NCI-H2107 treated with DMSO at 0.1 percent for 48 hours (cell line): ENCODE data around the gene UAP1.
"Not testable (repeated sequence)": the region's sequence is repeated elsewhere in the genome, so short reads cannot be mapped to it uniquely, and the experiment has no call there.

Experiments used
- DNase-seq: peaks from one replicate; lab custom pipeline; 2025; ENCODE audit not compliant: unreplicated experiment; lab: John Stamatoyannopoulos, UW

UAP1 gene

DNA sequence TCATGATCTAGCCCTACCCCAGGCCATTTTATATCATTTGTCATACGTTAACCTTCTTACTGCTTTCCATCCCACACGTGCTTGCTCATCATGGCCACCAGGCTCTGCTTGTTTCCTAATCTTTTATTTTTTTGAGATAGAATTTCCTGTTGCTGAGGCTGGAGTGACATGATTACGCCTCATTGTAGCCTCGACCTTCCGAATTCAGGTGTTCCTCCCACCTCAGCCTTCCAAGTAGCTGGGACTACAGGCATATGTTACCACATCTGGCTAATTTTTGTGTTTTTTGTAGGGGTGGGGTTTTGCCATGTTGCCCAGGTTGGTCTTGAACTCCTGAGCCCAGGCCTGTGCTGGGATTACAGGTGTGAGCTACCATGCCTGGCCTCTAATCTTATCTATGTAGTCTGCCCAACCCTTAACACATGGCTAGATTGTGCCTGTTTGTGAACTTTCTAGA is 3.3 kb downstream of the UAP1 start:
- DNase-seq = no peak

GRCh38 chr1:162565460-162565859 is 3.9 kb downstream of the UAP1 start:
- no peak for DNase-seq

- no peak for DNase-seq
These were observed 5.3 kb downstream of the UAP1 start for GRCh38 chr1:162566870-162567269.

DNA sequence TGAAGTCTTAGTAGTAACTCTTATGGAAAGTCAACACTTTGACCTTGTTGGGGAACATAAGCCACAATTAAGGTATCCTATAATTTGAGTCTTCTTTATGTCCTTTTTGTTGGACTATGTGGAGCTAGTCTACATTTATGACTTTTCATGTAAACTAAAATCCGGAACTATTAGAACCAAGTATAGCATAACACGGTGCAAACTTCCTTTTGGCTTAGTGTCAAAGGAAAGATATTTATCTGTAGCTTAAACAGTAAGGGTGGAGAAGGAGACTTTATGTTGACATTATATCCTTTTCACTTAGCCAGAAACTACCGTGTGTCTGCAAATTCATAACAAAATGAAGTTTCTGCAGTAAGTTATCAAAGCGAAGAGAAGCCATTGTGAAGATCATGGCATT is 7.3 kb downstream of the UAP1 start:
- no peak for DNase-seq

DNA sequence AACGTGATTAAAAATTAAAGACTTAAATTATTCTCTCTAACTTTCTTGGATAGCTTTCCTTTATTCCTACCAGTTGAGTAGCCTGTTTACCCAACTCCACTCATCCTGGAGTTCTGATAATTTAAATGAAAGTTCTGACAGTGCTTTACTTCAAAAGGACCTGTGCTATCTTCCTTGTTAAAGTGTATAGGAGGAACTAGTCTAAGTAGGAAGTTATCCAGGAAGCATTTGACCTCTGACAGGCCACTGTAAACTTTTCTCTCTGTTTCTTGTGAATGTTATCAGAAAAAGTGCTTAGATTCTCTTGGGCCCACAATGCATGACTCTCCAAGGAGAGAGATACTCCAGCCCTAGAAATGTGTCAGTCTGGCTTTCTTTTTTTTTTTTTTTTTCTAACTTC is 9.2 kb downstream of the UAP1 start:
- DNase-seq = no peak

- DNase-seq = not testable (repeated sequence)
These were observed 9.6 kb downstream of the UAP1 start for GRCh38 chr1:162571121-162571520.

DNA sequence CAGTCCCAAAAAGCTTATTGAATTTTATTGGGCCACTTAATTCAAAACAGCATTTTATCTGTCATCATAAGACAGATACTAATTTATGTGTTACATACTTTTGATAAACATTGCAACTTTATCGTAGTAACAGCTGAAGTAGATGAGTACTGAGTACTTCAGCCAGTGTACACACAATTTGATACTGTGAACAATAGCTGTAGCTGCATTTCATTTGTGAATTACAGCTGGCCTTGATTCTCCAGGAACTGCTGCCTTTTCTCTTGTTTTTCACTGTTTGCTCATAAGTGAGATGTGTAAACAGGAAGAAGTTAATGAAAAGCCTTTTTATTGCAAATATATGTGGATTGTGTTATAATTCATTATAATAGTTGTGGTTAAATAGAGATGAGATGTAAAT is 10.2 kb downstream of the UAP1 start:
- peak; percentile 85 for DNase-seq

DNA sequence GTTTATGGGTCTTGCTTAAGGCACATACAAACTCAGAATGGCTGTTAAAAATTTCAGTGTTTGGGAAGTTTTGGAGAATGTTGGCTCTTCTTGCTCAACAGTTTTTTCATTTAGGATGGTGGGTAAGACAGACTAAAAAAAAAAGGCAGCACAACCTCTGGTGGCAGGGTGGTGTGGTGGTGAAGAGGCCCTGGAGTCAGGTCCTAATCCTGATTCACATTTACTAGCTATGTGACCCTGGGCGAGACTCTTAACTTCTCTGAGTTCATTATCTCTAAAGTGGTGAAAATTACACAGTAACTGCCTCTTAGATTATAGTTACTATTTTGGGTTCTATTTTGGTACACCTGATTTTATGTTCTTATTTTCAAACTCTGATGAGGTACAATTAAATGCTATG is 11.6 kb downstream of the UAP1 start:
- DNase-seq = no peak

DNA sequence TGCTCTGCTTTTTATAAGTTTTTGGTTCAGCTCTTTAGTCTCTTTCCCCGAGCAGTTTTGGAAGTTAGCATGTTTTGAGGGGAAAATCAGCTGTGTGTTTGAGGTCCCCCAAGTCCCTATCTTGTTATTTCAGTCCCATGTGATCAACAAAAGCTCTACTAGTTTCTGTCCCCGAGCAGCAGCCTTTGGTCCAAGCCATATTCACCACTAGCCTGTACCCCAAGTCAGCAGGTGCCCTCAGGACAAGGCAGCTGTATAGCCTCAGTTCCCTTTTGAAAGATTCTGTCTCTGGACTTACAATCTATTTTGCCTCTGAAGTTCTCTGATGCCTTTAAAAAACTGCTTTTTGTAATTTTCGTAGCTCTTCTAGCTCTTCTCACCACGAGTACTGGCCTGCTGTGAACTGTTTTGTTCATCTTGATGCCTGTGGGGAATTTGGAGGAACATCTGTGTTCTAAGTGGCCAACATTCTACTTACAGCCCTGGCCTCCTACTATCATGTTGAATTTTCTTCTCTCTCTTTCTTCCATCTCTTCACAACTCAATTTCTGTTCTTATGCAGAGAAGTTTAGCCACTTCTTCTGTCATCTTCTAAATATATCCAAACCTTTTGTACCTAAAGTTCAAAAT is 16.7 kb downstream of the UAP1 start:
- DNase-seq = no peak

DNA sequence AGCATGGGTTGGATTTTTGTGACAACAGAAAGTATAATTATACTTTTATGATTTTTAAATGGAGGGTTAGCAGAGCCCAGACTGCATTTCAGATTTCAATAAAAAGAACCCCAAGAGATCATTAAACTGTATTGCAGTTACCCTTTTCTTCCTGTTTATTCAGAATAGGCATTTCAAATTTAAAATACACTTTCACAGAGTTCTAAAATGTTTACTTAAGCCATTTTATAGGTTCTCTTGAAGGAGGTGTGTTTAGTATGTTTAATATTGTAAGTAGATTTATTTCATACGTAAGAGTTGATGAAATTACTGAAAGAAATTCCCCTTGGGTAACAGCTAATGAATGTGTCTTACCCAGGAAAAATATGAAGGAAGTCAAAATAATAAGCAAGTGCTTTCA is 17.4 kb downstream of the UAP1 start:
- no peak for DNase-seq

DNA sequence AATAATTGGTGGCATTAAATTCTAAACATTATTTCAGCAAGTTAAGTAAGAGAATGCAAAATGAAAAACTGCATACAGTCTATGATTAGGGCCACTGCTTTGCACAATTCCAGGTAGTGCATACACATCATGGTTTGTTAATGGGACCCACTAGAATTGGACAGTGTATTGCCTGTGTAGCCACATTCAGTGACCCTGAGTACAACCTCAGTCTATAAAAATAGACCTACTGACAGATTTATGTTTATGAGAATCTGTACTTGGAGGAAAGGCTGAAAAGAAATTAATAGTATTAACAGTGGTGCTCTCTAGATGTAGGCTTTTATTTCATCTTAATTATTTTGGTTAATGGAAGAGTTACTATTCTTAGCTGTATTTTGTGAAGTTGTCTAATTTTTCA is 18.8 kb downstream of the UAP1 start:
- DNase-seq = no peak

DNA sequence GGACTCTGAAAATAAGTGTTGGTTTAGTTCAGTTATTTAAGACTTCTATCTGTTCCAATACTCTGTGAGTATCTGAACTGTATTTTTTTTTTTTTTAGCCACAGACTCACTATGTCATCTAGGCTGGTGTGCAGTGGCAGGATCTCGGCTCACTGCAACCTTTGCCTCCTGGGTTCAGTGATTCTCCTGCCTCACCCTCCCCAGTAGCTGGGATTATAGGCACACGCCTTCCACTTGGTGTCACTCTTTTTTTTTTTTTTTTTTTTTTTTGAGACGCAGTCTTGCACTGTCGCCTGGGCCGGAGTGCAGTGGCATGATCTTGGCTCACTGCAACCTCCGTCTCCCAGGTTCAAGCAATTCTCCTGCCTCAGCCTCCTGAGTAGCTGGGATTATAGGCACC is 21.4 kb downstream of the UAP1 start:
- not testable (repeated sequence) for DNase-seq

- DNase-seq = not testable (repeated sequence)
These were observed 23.6 kb downstream of the UAP1 start for GRCh38 chr1:162585101-162585500.

GRCh38 chr1:162587347-162587746 is 25.8 kb downstream of the UAP1 start:
- DNase-seq = no peak

DNA sequence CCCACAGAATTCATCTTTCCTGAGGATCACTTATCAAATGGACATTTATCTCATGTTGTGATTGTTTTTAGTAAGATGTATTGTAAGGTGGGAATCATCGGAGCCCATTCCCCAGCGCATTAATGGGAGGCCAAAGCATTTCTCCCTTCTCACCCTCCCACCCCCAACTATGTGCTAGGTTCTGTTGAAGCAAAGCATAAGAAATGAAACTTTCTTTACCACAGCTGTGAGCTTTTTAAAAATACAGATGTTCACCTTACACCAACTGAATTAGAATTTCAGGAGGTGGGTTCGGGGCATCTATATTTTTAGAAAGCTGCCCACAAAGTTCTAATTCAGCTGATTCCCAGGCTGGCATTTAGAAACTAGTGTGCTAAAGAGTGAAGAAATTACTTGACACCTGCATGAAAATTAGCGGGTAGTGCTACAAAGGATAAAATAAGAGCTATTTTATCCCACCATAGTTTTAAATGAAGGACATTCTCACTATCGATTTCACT is 26.3 kb downstream of the UAP1 start:
- no peak for DNase-seq

DNA sequence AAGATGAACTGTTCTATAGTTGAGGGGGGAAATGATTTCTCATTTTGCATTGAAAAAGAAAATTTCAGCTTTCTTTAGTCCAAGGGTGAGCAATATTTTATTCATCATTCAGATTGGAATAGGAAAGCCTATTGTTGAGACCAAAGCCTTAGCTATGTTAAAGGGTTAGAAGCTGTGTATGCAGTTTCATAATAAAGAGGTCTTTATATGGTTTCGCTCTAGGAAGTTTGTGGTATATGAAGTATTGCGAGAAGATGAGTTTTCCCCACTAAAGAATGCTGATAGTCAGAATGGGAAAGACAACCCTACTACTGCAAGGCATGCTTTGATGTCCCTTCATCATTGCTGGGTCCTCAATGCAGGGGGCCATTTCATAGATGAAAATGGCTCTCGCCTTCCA is 28.6 kb downstream of the UAP1 start:
- DNase-seq = no peak

- no peak for DNase-seq
These were observed 29.2 kb downstream of the UAP1 start for GRCh38 chr1:162590686-162591085.

DNA sequence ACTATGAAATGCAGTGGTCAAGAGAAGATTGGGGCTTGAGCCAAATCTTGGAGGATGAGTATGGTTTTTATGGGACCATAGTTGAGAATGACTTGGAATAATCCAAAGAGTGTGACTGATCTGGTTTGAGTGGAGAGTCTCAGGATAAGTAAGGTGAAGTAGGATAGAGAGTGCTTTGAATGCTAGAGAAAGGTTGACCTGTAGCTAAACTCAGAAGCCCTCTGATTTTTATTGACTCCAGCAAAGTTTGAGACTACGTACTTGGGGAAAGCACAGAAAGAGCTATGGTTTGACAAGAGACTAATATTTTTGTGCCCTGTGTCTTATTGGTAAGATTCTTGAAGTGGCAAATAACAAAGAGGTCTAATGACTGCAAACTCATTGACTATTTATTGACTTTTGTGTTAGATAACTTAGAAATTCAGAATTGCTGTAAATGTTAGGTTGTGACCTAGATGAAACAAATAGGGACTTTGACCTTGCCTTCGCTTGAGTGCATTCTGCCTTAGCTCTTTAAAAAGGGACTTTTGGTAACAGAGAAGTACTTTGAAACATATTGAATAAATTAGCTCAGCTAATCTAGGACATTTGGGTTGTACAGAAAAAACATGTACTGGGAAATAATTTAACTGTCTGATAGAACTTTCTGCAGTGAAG is 35.1 kb downstream of the UAP1 start:
- no peak for DNase-seq

DNA sequence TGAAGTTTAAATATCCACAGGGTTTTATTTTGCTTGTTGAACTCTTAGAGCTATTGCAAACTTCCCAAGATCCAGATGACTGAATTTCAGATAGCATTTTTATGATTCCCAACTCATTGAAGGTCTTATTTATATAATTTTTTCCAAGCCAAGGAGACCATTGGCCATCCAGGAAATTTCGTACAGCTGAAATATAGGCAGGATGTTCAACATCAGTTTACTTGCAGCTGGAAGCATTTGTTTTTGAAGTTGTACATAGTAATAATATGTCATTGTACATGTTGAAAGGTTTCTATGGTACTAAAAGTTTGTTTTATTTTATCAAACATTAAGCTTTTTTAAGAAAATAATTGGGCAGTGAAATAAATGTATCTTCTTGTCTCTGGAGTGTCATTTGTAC is 37.9 kb downstream of the UAP1 start:
- DNase-seq = no peak

- not testable (repeated sequence) for DNase-seq
These were observed 41.6 kb downstream of the UAP1 start for GRCh38 chr1:162603117-162603516.

DNA sequence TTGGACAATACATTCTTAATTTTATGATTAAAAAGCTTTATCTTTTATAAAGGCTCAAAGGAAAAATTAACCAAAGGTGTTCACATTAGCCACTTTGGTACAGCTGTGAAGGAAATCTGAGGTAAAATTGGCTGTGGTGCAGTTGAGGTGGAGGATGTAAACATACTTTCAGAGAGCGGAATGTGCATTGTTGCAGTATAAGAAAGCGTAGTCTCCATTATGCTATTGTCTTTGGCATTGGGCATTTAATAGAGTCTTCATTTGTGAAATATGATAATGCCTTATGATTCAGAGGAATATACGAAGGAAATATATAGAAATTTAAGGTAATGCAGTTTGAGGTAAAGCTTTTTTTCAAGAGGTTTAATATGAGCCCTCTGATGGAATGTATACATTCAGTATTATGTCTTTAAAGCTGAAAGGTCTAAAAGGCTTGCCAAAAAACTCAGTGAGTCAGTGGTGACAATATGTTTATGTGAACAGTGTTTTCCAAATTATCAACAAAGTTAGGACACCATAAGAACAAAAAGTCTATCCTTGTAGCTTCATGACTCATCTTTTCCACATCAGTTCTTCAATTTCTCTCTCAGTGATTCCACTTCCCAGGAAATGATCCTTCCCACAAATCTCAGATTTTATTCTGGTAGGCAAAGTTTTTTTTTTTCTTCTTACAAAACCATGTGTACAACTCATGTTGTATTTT is 43.9 kb downstream of the UAP1 start:
- DNase-seq = no peak

DNA sequence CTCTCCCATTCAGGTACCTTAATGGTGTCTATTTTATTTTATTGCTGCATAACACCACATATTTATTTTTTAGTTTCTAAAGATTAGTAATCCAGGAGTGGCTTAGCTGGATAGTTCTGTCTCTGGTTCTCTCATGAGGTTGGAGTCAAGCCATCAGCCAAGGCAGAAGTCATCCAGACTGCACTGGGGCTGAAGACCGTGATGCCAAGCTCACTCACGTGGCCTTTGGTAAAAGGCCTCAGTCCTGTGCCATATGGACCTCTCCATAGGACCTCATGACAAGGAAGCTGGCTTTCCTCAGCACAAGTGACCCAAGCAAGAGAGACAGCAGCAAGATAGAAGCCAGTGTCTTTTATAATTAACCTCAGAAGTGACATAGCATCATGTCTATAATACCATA is 47.8 kb downstream of the UAP1 start:
- DNase-seq = no peak
